HepG2 (cell line): ENCODE measurements around the gene SASH1. TPM values are rescaled to one million over a fixed set of nuclear protein-coding genes. Genes with fewer than 3 reads are reported as not detected.

Source experiments
- ARID4A ChIP-seq: sonication (generic); formaldehyde crosslinking; IDR thresholded peaks from 2 replicates; pipeline ENCODE4 v1.5.0; 2020; ENCODE audit warnings: mild to moderate bottlenecking, missing genetic modification reagents, borderline replicate concordance
- CREM ChIP-seq, 2 experiments: sonication (generic) in 1 of 2; formaldehyde crosslinking in 1 of 2; IDR thresholded peaks; 2 replicates each; pipeline versions ENCODE4 v1.4.0 to v1.6.1; 2016 to 2020; ENCODE audit warnings: antibody characterized with exemption in 1 of 2, mild to moderate bottlenecking in 1 of 2, missing genetic modification reagents in 1 of 2
- FOXK1 ChIP-seq: sonication (generic); formaldehyde crosslinking; IDR thresholded peaks from 2 replicates; pipeline ENCODE4 v1.4.0; 2020; ENCODE audit warnings: low read depth, missing genetic modification reagents, borderline replicate concordance
- KAT7 ChIP-seq: IDR thresholded peaks from 2 replicates; pipeline ENCODE4 v1.6.1; 2018; ENCODE audit warnings: borderline replicate concordance, missing compliant biosample characterization
- MAX ChIP-seq: IDR thresholded peaks from 2 replicates; pipeline ENCODE4 v1.6.1; 2012; ENCODE audit warnings: inconsistent platforms
- MIER3 ChIP-seq: IDR thresholded peaks from 2 replicates; pipeline ENCODE4 v1.6.1; 2016; ENCODE audit warnings: missing compliant biosample characterization, borderline replicate concordance
- NR2F6 ChIP-seq, 2 experiments: IDR thresholded peaks; 2 replicates each; pipeline ENCODE4 v1.6.1; 2016; ENCODE audit warnings: antibody characterized with exemption in 1 of 2, mild to moderate bottlenecking in 1 of 2
- RBFOX2 ChIP-seq: fragments of 200-400 bp; formaldehyde crosslinking; IDR thresholded peaks from 2 replicates; pipeline ENCODE4 v1.6.1; 2017; ENCODE audit warnings: low read depth, mild to moderate bottlenecking, low read length
- RNF2 ChIP-seq: fragments of 450-650 bp; conservative IDR thresholded peaks from 2 replicates; pipeline ENCODE4 v1.6.1; 2016; ENCODE audit warnings: low read depth
- SCMH1 ChIP-seq: sonication (generic); formaldehyde crosslinking; IDR thresholded peaks from 2 replicates; pipeline ENCODE4 v1.9.0; 2021; ENCODE audit warnings: missing genetic modification reagents, mild to moderate bottlenecking, borderline replicate concordance
- SIX4 ChIP-seq: sonication (generic); formaldehyde crosslinking; IDR thresholded peaks from 2 replicates; pipeline ENCODE4 v1.4.0; 2020; ENCODE audit warnings: missing genetic modification reagents
- SPEN ChIP-seq: sonication (generic); formaldehyde crosslinking; IDR thresholded peaks from 2 replicates; pipeline ENCODE4 v1.5.1; 2020; ENCODE audit warnings: low read depth, mild to moderate bottlenecking, missing genetic modification reagents
- ZNF12 ChIP-seq: sonication (generic); formaldehyde crosslinking; IDR thresholded peaks from 2 replicates; pipeline ENCODE4 v1.5.0; 2020; ENCODE audit warnings: missing genetic modification reagents
- ZNF282 ChIP-seq: fragments of 450-650 bp; IDR thresholded peaks from 2 replicates; pipeline ENCODE4 v1.6.1; 2018; ENCODE audit not compliant: partially characterized antibody
- ZNF44 ChIP-seq: sonication (generic); formaldehyde crosslinking; IDR thresholded peaks from 2 replicates; pipeline ENCODE4 v1.5.1; 2020; ENCODE audit warnings: mild to moderate bottlenecking, missing genetic modification reagents
- ZNF605 ChIP-seq: sonication (generic); formaldehyde crosslinking; IDR thresholded peaks from 2 replicates; pipeline ENCODE4 v1.8.0; 2022; ENCODE audit warnings: mild to moderate bottlenecking, missing genetic modification reagents
- ZNF639 ChIP-seq: conservative IDR thresholded peaks from 2 replicates; pipeline ENCODE4 v1.6.1; 2018; ENCODE audit warnings: missing genetic modification reagents
- ZNF749 ChIP-seq: sonication (generic); formaldehyde crosslinking; IDR thresholded peaks from 2 replicates; pipeline ENCODE4 v1.8.0; 2022; ENCODE audit warnings: mild to moderate bottlenecking, missing genetic modification reagents, moderate library complexity, borderline replicate concordance
- polyA plus RNA-seq, 8 experiments: library from polyadenylated mRNA; depleted of rRNA in 3 of 8; stranded (reverse) in 7 of 8; unstranded in 1 of 8; fragments of >200 nt; fragmentation: Illumina TruSeq in 4 of 8; extraction: Trizol in 4 of 8; gene quantifications; 2 replicates each; pipeline versions ENCODE4 v1.2.1 to v1.2.3, GENCODE V29; 2011 to 2016; ENCODE audit warnings: low read depth in 4 of 8, missing spikeins in 1 of 8, mixed read lengths in 1 of 8; ENCODE audit not compliant: insufficient read depth in 1 of 8
- total RNA-seq, 5 experiments: library from RNA; depleted of rRNA; stranded (reverse); fragments of >200 nt; fragmentation: Illumina TruSeq; extraction: Trizol; gene quantifications; 2 replicates each; pipeline ENCODE4 v1.2.3, GENCODE V29; 2016; ENCODE audit warnings: low read depth in 1 of 5
- TF ChIP-seq, protein P1 (sequence below): sonication (generic); formaldehyde crosslinking; conservative IDR thresholded peaks from 2 replicates; pipeline ENCODE4 v1.4.0; 2020; ENCODE audit warnings: missing genetic modification reagents
- TF ChIP-seq, protein P2 (sequence below): sonication (generic); formaldehyde crosslinking; IDR thresholded peaks from 2 replicates; pipeline ENCODE4 v1.4.0; 2020; ENCODE audit warnings: missing genetic modification reagents

The SASH1 gene
- total and polyA plus RNA-seq, 2 of the 13 experiments (the other 11 are each of a cell fraction or from before 2014, with no cell fraction given): 7.5 to 8.2 TPM

GRCh38 chr6:148342350-148343046, at the start of gene SASH1 (continued):
- TF ChIP-seq ZNF12 (CRISPR knock-in tag) (peak; percentile 51; the same call in 1 of the 2 replicates), ZNF605 (CRISPR knock-in tag) (peak; percentile 63), CREM (IDR thresholded peaks at IDR 0.05) (peak; percentile 61), CREM (CRISPR knock-in tag; IDR thresholded peaks at IDR 0.05) (no peak), ZNF282 (no peak), MAX (peak; percentile 80; the same call in 1 of the 2 replicates), SIX4 (CRISPR knock-in tag) (peak; percentile 36; the same call in 1 of the 2 replicates), ZNF749 (CRISPR knock-in tag) (no peak), FOXK1 (CRISPR knock-in tag) (0 out of 2 replicates have a peak, but pooled peaks have one; percentile 47), RBFOX2 (peak; percentile 73), ZNF44 (CRISPR knock-in tag) (0 out of 2 replicates have a peak, but pooled peaks have one; percentile 89), NR2F6 (IDR thresholded peaks at IDR 0.05) (peak; percentile 32; the same call in 1 of the 2 replicates), NR2F6 (CRISPR knock-in tag; IDR thresholded peaks at IDR 0.05) (peak; percentile 7; the same call in 1 of the 2 replicates), ZNF639 (CRISPR knock-in tag) (peak; percentile 78), SCMH1 (CRISPR knock-in tag) (no peak), RNF2 (peak; percentile 78), ARID4A (peak; percentile 79; the same call in 1 of the 2 replicates), SPEN (CRISPR knock-in tag) (peak; percentile 50; the same call in 1 of the 2 replicates), KAT7 (peak; percentile 64), MIER3 (CRISPR knock-in tag) (peak; percentile 89; the same call in 1 of the 2 replicates)
- TF ChIP-seq, protein P1, sequence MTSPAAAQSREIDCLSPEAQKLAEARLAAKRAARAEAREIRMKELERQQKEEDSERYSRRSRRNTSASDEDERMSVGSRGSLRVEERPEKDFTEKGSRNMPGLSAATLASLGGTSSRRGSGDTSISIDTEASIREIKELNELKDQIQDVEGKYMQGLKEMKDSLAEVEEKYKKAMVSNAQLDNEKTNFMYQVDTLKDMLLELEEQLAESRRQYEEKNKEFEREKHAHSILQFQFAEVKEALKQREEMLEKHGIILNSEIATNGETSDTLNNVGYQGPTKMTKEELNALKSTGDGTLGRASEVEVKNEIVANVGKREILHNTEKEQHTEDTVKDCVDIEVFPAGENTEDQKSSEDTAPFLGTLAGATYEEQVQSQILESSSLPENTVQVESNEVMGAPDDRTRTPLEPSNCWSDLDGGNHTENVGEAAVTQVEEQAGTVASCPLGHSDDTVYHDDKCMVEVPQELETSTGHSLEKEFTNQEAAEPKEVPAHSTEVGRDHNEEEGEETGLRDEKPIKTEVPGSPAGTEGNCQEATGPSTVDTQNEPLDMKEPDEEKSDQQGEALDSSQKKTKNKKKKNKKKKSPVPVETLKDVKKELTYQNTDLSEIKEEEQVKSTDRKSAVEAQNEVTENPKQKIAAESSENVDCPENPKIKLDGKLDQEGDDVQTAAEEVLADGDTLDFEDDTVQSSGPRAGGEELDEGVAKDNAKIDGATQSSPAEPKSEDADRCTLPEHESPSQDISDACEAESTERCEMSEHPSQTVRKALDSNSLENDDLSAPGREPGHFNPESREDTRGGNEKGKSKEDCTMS (CRISPR knock-in tag): no peak
- TF ChIP-seq, protein P2, sequence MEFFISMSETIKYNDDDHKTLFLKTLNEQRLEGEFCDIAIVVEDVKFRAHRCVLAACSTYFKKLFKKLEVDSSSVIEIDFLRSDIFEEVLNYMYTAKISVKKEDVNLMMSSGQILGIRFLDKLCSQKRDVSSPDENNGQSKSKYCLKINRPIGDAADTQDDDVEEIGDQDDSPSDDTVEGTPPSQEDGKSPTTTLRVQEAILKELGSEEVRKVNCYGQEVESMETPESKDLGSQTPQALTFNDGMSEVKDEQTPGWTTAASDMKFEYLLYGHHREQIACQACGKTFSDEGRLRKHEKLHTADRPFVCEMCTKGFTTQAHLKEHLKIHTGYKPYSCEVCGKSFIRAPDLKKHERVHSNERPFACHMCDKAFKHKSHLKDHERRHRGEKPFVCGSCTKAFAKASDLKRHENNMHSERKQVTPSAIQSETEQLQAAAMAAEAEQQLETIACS: no peak
